HG03045 (cell line): ENCODE data around the gene CPN2.
A peak's percentile ranks its signal among the peaks of the same experiment; 100 is the strongest.

Experiments
- ATAC-seq: cut with Tn5 transposase; IDR thresholded peaks from one replicate; pipeline ENCODE4 v1.9.1; 2021; ENCODE audit warnings: mild to moderate bottlenecking, moderate library complexity; ENCODE audit not compliant: unreplicated experiment

Gene CPN2

DNA sequence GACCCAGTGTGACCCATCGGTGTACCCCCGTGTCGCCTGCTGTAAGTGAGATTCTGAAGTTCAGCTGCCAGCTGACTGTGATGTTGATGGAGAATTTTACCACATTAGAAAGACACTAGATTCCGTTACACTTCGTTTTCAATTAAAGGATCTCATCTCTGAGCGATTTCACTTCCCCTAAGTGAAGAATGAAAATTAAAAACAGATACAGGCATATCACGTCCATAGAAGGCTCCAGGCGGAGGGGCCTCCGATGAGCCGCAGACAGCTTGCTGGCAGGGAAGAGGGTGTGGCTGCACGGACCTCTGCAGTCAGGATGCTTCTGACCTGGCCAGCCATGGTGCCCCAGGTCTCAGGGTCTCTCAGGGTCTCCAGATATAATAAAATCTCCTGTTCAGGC, 6.6 kb upstream of the CPN2 start:
- ATAC-seq = no peak

DNA sequence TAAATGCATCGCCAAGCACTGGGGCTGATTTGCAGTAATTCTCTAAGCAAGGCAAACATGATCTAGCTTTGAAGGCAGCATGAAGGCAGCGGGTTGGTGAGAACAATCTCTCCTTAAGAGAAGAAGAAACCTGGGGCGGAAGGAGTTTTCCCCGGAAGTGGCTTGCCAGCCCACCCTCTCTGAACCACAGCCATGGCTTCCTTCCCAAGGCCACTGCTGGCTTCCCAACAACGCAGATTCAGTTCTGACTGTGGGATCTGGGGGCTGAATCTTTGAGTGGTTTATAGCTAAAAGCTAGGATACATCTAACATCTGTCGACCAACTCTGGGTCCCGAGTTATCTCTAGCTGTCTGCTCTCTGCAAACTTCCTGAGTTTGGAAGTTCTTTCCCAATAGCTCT, 4.3 kb upstream of the CPN2 start:
- ATAC-seq = no peak

- ATAC-seq = no peak
These were observed 3.2 kb upstream of the CPN2 start for GRCh38 chr3:194354315-194354714.

DNA sequence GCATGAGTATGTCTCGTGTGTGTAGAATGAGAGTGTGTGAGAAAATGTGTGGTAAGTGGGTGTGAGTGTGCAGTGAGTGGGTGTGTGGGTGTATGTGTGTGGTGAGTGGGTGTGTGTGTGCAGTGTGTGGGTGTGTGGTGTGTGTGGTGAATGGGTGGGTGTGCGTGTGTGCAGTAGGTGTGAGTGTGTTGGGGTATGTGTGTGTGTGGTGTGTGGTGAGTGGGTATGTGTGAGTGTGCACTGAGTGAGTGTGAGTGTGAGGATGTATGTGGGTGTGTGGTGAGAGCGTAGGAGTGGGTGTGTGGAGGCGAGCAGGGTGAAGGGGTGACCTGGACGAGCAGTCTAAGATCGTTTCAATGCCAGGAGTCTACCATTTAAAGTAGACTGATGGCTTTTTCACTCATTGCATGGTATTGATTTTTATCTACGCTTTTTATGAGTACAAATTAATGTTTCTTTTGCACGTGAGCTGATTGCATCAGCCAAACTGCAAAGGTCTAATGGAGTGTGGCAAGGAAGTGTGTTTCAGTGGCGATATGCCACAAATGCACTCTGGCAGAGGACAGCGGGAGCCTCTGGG, 1.6 kb upstream of the CPN2 start:
- no peak for ATAC-seq

GRCh38 chr3:194351952-194352536, 916 bp upstream of the CPN2 start:
- ATAC-seq = no peak

DNA sequence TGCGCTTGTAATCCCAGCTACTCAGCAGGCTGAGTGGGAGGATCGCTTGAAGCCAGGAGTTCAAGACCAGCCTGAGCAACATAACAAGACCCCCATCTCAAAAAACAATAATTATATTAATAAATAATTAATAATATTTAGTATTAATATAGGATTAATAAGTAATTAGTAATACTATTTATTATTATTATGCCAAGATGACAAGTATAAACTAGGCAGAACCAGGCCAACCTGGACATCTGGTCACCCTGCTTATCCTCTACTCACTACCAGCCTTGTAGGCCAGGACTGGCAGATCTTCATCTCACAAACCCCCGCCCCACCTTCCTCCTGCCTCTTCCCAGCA, 429 bp downstream of the CPN2 start:
- ATAC-seq = no peak

DNA sequence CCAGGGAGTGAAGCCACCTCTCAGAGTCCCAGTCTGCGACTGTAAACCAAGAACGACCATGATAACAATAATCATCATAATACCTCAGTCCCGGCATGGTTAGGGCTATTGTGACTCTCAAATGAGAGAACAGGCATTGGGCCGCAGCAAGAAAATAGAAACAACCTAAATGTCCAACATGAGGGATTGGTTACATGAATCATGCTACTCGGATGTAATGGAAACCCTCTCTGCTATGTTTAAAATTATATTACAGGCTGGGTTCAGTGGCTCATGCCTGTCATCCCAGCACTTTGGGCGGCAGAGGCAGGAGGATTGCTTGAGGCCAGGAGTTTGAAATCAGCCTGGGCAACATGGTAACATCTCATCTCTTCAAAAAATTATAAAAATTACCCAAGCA, 2.8 kb downstream of the CPN2 start:
- no peak for ATAC-seq

DNA sequence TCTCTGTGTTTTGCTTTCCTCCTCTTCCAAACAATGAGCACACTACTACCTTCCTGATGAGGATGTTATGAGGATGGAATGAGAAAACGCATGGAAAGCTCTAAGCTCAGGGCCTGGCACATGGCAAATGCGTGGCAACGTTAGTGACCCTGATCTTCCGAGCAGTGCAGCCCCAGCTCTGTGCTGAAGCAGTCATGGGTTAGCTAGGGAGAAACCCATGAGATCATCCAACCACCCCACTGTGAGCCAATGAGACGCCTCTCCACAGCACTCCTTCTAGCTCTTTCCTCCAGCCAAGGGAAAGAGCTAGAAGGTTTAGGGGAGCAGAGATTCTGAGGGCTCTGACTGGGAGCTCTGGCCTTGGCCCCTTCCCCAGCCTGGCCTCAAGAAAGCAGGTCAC, 4.5 kb downstream of the CPN2 start:
- no peak for ATAC-seq

- no peak for ATAC-seq
These were observed 5.1 kb downstream of the CPN2 start for GRCh38 chr3:194346035-194346434.

GRCh38 chr3:194344012-194344411, 7.1 kb downstream of the CPN2 start:
- no peak for ATAC-seq

GRCh38 chr3:194343561-194343893, 7.6 kb downstream of the CPN2 start:
- no peak for ATAC-seq

- no peak for ATAC-seq
These were observed 8.1 kb downstream of the CPN2 start for GRCh38 chr3:194342861-194343560.

DNA sequence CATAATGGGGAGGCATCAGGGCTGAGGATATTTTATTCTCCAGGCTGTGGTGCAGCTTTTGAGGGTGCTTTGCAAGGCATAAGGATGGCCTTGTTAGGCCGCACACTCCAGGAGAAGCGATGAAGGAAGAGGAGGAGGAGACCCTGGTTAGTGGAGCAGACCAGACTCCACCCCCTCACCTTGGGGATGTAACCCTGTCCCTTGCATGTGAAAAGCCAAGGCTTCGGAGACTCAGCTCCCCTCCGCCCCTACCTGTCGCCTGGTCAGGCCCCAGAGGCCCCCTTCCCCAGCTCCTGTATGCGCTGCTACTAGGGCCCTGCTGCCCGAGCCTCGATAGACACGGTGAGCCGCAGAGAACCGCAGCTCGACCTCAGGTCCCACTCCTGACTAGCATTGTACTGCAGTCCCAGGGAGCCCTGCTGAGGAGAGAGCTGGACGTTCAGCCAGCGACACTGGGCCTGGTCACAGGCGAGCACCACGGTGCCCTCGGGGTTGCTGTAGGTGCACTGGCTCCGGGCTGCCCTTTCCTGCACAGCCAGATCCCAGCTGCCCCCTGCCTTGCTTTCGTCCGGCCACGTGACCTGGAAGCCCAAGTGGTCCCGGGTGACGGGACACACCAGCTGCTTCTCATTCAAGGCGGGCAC, 10.2 kb downstream of the CPN2 start:
- ATAC-seq = no peak

DNA sequence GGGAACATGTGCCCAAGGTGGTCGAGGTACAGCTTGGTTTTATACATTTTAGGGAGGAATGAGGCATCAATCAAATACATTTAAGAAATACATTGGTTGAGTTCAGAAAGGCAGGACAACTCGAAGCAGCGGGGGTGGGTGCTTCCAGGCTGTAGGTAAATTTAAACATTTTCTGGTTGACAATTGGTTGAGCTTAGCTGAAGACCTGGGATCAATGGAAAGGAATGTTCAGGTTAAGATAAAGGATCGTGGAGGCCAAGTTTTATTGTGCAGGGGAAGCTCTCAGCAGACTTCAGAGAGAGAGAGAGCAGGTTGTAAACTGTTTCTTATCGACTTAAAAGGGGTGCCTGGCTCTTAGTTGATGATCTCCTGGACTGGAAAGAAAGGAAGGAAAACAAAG, 11.3 kb downstream of the CPN2 start:
- no peak for ATAC-seq

DNA sequence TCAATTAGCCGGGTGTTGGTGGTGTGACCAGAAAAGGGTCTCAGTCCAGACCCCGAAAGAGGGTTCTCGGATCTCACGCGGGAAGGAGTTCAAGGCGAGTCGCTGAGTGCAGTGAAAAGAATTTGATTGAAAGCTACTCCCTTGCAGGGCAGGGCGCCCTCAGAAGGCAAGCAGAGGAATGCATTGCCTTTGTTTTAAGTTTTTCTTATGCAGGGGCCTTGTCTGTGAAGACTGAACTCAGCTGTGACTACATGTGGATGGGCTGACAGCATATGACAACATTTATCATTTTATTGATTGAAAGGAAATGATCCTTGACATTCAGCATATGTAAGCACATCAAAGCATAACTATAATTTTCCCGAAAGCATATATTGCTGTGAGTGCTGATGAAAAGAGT, 11.8 kb downstream of the CPN2 start:
- ATAC-seq = no peak

- no peak for ATAC-seq
These were observed 13.0 kb downstream of the CPN2 start for GRCh38 chr3:194337965-194338753.

DNA sequence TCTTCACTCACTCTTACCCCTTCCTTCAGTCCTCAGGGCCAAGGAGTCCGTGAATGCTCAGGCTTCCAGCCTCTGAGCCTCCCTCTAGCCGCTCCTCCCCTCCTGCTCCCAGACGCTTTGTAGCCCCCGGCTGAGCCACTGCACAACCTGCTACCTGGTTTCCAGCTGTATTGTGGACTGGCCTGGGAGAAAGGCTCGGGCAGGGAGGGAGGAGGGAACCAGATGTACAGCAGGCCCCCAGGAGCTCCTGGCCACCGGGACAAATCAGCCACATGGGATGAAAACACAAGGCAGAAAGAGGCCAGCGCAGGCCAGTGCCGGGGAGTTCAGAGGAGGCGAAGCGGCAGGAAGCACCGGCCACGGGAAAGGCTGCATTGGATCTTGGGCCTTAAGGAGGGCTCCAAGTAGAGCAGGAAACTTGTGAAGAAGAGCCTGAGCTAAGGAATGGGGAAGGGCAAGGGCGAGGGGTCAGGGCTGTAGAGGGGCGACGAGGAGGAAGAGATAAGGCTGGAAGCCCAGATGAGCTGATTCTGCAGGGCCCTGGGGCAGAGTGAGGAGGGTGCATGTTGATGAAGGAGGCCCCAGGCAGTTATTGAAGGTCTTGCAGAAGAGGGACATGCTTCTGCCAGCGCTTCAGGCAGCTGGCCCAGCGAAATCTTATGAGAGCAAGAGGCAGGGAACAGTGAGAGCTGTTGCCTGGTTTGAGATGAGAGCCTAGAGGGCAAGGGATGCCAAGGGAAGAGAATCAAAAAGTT, 14.3 kb downstream of the CPN2 start:
- ATAC-seq = no peak

- no peak for ATAC-seq
These were observed 17.2 kb downstream of the CPN2 start for GRCh38 chr3:194333981-194334320.

DNA sequence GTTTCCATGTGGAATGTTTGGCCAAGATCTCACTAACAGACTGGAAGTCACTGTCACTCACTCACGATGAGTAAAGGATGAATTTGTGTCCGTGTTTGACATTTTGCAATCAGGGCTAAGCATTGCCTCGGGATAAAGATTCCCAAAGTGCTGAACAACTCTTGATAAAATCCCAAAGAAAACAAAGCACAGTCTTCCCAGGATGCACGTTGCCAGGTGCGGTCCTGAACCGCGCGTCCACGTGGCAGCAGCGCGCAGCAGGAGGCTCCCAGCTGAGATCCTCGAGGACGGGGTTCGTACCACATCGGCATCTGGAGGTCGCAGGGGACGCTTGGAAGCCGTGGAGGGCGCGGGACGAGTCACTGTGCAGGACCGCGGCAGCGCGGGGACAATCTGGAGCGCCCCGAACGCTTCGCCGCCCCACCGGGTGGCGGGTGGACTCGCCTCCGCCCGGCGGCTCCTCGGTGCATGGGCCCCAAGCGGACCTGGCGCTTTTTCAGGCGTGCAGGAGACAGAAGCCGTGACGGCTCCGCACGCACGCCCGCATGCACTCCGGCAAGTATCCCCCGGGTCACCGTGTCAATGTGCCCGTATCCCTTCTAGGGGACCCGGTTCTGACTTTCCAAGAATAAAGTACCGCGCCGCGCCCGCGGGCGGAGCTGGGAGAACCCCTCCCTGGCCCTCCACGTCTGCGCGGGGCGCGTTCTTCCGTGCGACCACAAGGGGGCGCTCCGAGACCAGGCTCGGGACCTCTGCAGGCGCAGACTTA, 17.7 kb downstream of the CPN2 start:
- peak; percentile 87 for ATAC-seq

- no peak for ATAC-seq
These were observed 18.3 kb downstream of the CPN2 start for GRCh38 chr3:194332858-194333211.
